Measurements from ENCODE around the gene LANCL3. TPM values are rescaled to one million over a fixed set of nuclear protein-coding genes. Genes with fewer than 3 reads are reported as not detected.

LANCL3 gene
- total RNA-seq, 4 donors from 2014 or later = 0.80 to 6.6 (median 4.7) TPM

GRCh38 chrX:37613933-37614332 lies 42.5 kb downstream of the LANCL3 start:
- in situ Hi-C loops (cut with MboI; ENCODE audit: low pct_ligation_motif_present in 1 of 4, low pct_unique_long_range_greater_than_20kb in 1 of 4, low sequenced_read_pairs in 3 of 4) = no loop called here
- intact Hi-C loops (cut with DNase I; ENCODE audit: low total_unique reads) = no loop called here
- H3K36me3 ChIP-seq = no peaks in the 10 kb centered on the region
- WGBS, 2 donors (ENCODE audit: low coverage in 1 of 2) = 50% methylated on average over 1 of the region's 1 CpG; no CpG with 5 or more reads in 1 of the 2 donors
- H3K9me3 ChIP-seq = no peaks in the 10 kb centered on the region
- H3K27me3 ChIP-seq = no peaks in the 10 kb centered on the region
- no peaks in the 10 kb centered on the region for H3K4me1 ChIP-seq
- H3K27ac ChIP-seq = no peak overlapping the region
- H3K4me3 ChIP-seq = no peak overlapping the region
- TF ChIP-seq CTCF (IDR thresholded peaks at IDR 0.05) (no peak), POLR2AphosphoS5 (IDR thresholded peaks at IDR 0.05) (no peak), EP300 (IDR thresholded peaks at IDR 0.05; ENCODE audit: low read depth) (no peak), POLR2A (IDR thresholded peaks at IDR 0.05) (no peak)
- DNase-seq = no peak

- Histone ChIP-seq H3K9me3 (no peaks in the 10 kb centered on the region), H3K36me3 (no peaks in the 10 kb centered on the region), H3K4me3 (no peak overlapping the region), H3K4me1 (peaks cover 0 to 6% (median 0%) of the 10 kb centered on the region in 4 donors), H3K27ac (peak overlapping the region in 3 of 4 donors; percentile 40 to 62 (median 44)), H3K27me3 (no peaks in the 10 kb centered on the region)
- DNase-seq = peak; percentile 78
- WGBS, 2 donors (ENCODE audit: low coverage in 1 of 2) = 45% methylated on average over 1 of the region's 1 CpG; no CpG with 5 or more reads in 1 of the 2 donors
- intact Hi-C loops (cut with DNase I; ENCODE audit: low total_unique reads) (no loop called here), in situ Hi-C loops (cut with MboI; ENCODE audit: low pct_ligation_motif_present in 1 of 4, low pct_unique_long_range_greater_than_20kb in 1 of 4, low sequenced_read_pairs in 3 of 4) (loop anchor here in 1 of 4 donors (25.0 kb wide), 1 partner anchor 110 kb away; no protein-coding TSS in a partner anchor)
- no peak for TF ChIP-seq EP300 (IDR thresholded peaks at IDR 0.05; ENCODE audit: low read depth)
- TF ChIP-seq POLR2A (IDR thresholded peaks at IDR 0.05) = no peak
- TF ChIP-seq POLR2AphosphoS5 (IDR thresholded peaks at IDR 0.05) = peak in 2 of 3 donors; percentile 20 to 42
Observed at GRCh38 chrX:37627602-37628001, 56.1 kb downstream of the LANCL3 start.

- Histone ChIP-seq H3K27ac (no peak overlapping the region), H3K4me1 (no peaks in the 10 kb centered on the region), H3K4me3 (no peak overlapping the region), H3K36me3 (no peaks in the 10 kb centered on the region), H3K27me3 (no peaks in the 10 kb centered on the region), H3K9me3 (no peaks in the 10 kb centered on the region)
- TF ChIP-seq EP300 (IDR thresholded peaks at IDR 0.05; ENCODE audit: low read depth) = no peak
- intact Hi-C loops (cut with DNase I; ENCODE audit: low total_unique reads) (no loop called here), in situ Hi-C loops (cut with MboI; ENCODE audit: low pct_ligation_motif_present in 1 of 4, low pct_unique_long_range_greater_than_20kb in 1 of 4, low sequenced_read_pairs in 3 of 4) (loop anchor here in 1 of 4 donors (25.0 kb wide), 1 partner anchor 99 kb away; no protein-coding TSS in a partner anchor)
- DNase-seq = no peak
Observed at GRCh38 chrX:37638047-37638446, 66.6 kb downstream of the LANCL3 start.

- 58 to 95% methylated on average over 3 to 5 of the region's 5 CpGs for WGBS, 2 donors (ENCODE audit: low coverage in 1 of 2)
- DNase-seq = no peak
- TF ChIP-seq CTCF (IDR thresholded peaks at IDR 0.05) = no peak
- Histone ChIP-seq H3K27me3 (no peaks in the 10 kb centered on the region), H3K9me3 (no peaks in the 10 kb centered on the region), H3K36me3 (no peaks in the 10 kb centered on the region), H3K4me1 (no peaks in the 10 kb centered on the region), H3K4me3 (no peak overlapping the region), H3K27ac (no peak overlapping the region)
- in situ Hi-C loops (cut with MboI; ENCODE audit: low pct_ligation_motif_present in 1 of 4, low pct_unique_long_range_greater_than_20kb in 1 of 4, low sequenced_read_pairs in 3 of 4) (loop anchor here in 1 of 4 donors (25.0 kb wide), 1 partner anchor 97 kb away; no protein-coding TSS in a partner anchor), intact Hi-C loops (cut with DNase I; ENCODE audit: low total_unique reads) (no loop called here)
Observed at GRCh38 chrX:37640142-37640541, 68.7 kb downstream of the LANCL3 start.

- DNase-seq = no peak
- intact Hi-C loops (cut with DNase I; ENCODE audit: low total_unique reads) (no loop called here), in situ Hi-C loops (cut with MboI; ENCODE audit: low pct_ligation_motif_present in 1 of 4, low pct_unique_long_range_greater_than_20kb in 1 of 4, low sequenced_read_pairs in 3 of 4) (loop anchor here in 1 of 4 donors (25.0 kb wide), 1 partner anchor 95 kb away; no protein-coding TSS in a partner anchor)
- H3K4me3 ChIP-seq = no peak overlapping the region
- H3K36me3 ChIP-seq = no peaks in the 10 kb centered on the region
- 60% methylated on average over 3 of the region's 3 CpGs; no CpG with 5 or more reads in 1 of the 2 donors for WGBS, 2 donors (ENCODE audit: low coverage in 1 of 2)
- no peaks in the 10 kb centered on the region for H3K9me3 ChIP-seq
- no peaks in the 10 kb centered on the region for H3K4me1 ChIP-seq
- TF ChIP-seq POLR2AphosphoS5 (IDR thresholded peaks at IDR 0.05) (no peak), POLR2A (IDR thresholded peaks at IDR 0.05) (no peak), EP300 (IDR thresholded peaks at IDR 0.05; ENCODE audit: low read depth) (no peak), CTCF (IDR thresholded peaks at IDR 0.05) (no peak)
- H3K27ac ChIP-seq = no peak overlapping the region
- no peaks in the 10 kb centered on the region for H3K27me3 ChIP-seq
Observed at GRCh38 chrX:37641859-37642258, 70.4 kb downstream of the LANCL3 start.
